Measurements from ENCODE around the gene MFRP. TPM values are rescaled to one million over a fixed set of nuclear protein-coding genes. Genes with fewer than 3 reads are reported as not detected.

The MFRP gene
- total RNA-seq, 2 experiments from 2014 or later, result not detected

- H3K27ac Mint-ChIP-seq, result no peak overlapping the region
- CTCF ChIA-PET, result interaction anchor here (0.6 to 9.0 kb wide), 10 partner anchors 9 to 172 kb away, joined by 3 to 241 read pairs (median 4); partner anchors contain the start of gene USP2
These were observed 15.6 kb upstream of the MFRP start for GRCh38 chr11:119361941-119362725.

DNA sequence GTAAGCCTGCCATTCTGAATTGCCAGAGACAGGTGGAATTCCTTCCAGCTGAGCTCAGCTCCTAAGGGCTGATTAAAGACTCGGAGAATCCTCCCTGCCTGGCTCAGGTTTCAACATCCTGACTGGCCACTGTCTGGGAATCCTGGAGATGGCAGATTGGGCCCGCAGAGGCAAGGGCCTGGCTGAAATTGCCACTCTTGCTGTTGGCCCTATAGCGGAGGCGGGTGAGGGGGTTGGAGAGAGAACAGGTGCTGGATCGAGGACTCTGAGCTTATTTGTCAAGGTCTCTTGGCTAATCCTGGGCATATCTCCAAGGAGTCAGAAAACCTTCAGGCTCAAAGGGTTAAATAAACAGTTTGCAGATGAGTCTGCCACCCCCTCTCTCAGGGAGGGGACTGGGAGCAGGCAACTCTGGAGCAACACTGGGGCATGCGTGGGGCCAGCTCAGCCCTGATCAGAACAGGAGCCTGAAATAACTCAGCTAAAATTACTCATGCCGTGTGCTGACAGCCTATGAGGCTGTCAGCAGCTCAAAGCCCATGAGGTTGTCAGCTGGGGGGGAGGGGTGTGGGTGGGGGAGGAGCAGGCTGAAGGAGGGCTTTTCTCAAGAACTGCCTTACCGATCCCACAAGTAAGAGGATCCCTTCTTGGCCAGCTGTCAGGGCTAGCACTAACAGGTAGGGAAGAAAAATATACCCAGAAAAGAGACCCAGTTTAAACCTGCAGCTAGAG lies 14.7 kb upstream of the MFRP start:
- Mint-ChIP-seq H3K27ac (no peak overlapping the region), H3K4me3 (no peak overlapping the region), H3K9me3 (no peaks in the 10 kb centered on the region), H3K4me1 (ENCODE audit: low read depth) (peaks cover 12% of the 10 kb centered on the region), H3K27me3 (peaks cover 36% of the 10 kb centered on the region), H3K36me3 (ENCODE audit: low read depth) (no peaks in the 10 kb centered on the region)
- DNase-seq, result peak; percentile 56
- intact Hi-C loops (cut with micrococcal nuclease), result no loop called here
- TF ChIP-seq, protein P1, sequence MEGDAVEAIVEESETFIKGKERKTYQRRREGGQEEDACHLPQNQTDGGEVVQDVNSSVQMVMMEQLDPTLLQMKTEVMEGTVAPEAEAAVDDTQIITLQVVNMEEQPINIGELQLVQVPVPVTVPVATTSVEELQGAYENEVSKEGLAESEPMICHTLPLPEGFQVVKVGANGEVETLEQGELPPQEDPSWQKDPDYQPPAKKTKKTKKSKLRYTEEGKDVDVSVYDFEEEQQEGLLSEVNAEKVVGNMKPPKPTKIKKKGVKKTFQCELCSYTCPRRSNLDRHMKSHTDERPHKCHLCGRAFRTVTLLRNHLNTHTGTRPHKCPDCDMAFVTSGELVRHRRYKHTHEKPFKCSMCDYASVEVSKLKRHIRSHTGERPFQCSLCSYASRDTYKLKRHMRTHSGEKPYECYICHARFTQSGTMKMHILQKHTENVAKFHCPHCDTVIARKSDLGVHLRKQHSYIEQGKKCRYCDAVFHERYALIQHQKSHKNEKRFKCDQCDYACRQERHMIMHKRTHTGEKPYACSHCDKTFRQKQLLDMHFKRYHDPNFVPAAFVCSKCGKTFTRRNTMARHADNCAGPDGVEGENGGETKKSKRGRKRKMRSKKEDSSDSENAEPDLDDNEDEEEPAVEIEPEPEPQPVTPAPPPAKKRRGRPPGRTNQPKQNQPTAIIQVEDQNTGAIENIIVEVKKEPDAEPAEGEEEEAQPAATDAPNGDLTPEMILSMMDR (IDR thresholded peaks at IDR 0.05), result no peak
- ATAC-seq, result peak; percentile 68
- POLR2A ChIA-PET, result interaction anchor here (0.7 kb wide), 1 partner anchor 21 kb away, joined by 3 read pairs; no protein-coding TSS in a partner anchor
- CTCF ChIA-PET, result interaction anchor here (0.6 to 9.0 kb wide), 9 partner anchors 8 to 114 kb away, joined by 3 to 241 read pairs (median 4); partner anchors contain the start of gene USP2

More at GRCh38 chr11:119361941-119362725, 15.6 kb upstream of the MFRP start:
- TF ChIP-seq, protein P1 (IDR thresholded peaks at IDR 0.05), result no peak
- H3K27me3 Mint-ChIP-seq, result peaks cover 44% of the 10 kb centered on the region
- ATAC-seq (no peak), DNase-seq (no peak)
- POLR2A ChIA-PET, result interaction anchor here (0.6 to 0.9 kb wide), 2 partner anchors 11 to 14 kb away, joined by 3 to 4 read pairs; no protein-coding TSS in a partner anchor
- intact Hi-C loops (cut with micrococcal nuclease), result no loop called here
- no peak overlapping the region for H3K4me3 Mint-ChIP-seq
- no peaks in the 10 kb centered on the region for H3K36me3 Mint-ChIP-seq (ENCODE audit: low read depth)
- no peaks in the 10 kb centered on the region for H3K9me3 Mint-ChIP-seq
- peaks cover 8% of the 10 kb centered on the region for H3K4me1 Mint-ChIP-seq (ENCODE audit: low read depth)

DNA sequence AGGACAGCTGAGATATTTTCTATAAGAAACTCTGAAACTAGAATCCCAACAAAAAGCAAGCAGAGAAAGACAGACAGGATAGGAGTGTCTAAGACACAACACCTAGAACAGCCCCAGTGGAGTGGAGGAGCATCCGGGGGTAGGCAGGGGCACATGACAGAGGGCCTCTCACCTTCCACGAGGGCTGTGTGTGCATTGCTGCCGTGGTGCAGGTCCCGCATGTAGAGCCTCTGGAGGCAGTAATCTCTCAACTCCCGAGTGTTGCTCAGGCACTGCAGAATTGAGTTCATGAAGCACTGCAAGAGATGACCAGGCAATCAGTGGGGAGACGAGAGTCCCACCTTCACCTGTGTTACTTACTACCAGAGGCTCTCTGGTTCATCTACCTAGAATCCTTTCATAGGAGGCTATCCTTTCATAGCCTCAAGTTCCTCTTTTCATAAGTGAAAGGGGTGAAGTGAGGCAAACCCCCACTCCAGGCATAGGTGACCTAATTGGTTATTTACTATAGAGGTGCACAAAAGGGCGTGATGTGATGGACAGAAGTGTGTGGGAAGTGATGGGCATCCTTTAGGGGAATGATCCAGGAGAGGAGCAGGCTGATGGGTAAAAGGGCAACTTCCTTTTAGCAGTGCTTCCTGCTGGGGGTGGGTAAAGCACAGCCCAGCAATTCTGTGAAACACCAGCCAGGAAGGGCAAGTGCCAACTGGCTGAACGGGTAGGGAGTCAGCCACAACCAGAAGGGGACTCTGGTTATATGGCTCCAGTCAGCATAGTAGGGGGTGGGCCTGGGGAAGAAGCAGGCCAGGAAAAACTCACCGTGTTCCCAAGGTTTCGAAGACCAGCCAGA lies 13.1 kb upstream of the MFRP start:
- TF ChIP-seq, protein P1 (IDR thresholded peaks at IDR 0.05), result no peak
- no peaks in the 10 kb centered on the region for H3K9me3 Mint-ChIP-seq
- intact Hi-C loops (cut with micrococcal nuclease), result no loop called here
- no peak for ATAC-seq
- H3K36me3 Mint-ChIP-seq (ENCODE audit: low read depth), result no peaks in the 10 kb centered on the region
- no peak overlapping the region for H3K4me3 Mint-ChIP-seq
- ChIA-PET CTCF (interaction anchor here (4.8 to 9.0 kb wide), 2 partner anchors 9 to 20 kb away, joined by 55 to 241 read pairs; partner anchors contain the start of gene USP2), POLR2A (interaction anchor here (0.7 kb wide), 1 partner anchor 10 kb away, joined by 3 read pairs; no protein-coding TSS in a partner anchor)
- H3K27ac Mint-ChIP-seq, result no peak overlapping the region
- no peak for DNase-seq
- H3K4me1 Mint-ChIP-seq (ENCODE audit: low read depth), result peaks cover 11% of the 10 kb centered on the region
- H3K27me3 Mint-ChIP-seq, result peaks cover 28% of the 10 kb centered on the region

GRCh38 chr11:119357074-119357473 lies 10.6 kb upstream of the MFRP start:
- intact Hi-C loops (cut with micrococcal nuclease), result loop anchor here (2.0 kb wide), 1 partner anchor 118 kb away; no protein-coding TSS in a partner anchor
- Mint-ChIP-seq H3K27ac (no peak overlapping the region), H3K4me1 (ENCODE audit: low read depth) (peaks cover 8% of the 10 kb centered on the region), H3K36me3 (ENCODE audit: low read depth) (no peaks in the 10 kb centered on the region), H3K27me3 (peaks cover 20% of the 10 kb centered on the region), H3K9me3 (no peaks in the 10 kb centered on the region), H3K4me3 (peak overlapping the region; percentile 31)
- CTCF ChIA-PET, result interaction anchor here (1.0 to 9.0 kb wide), 24 partner anchors 8 to 188 kb away, joined by 3 to 241 read pairs (median 7); partner anchors contain the start of genes C1QTNF5, MFRP, NLRX1 and RNF26
- ATAC-seq, result no peak
- no peak for DNase-seq
- TF ChIP-seq, protein P1 (IDR thresholded peaks at IDR 0.05), result no peak
- POLR2A ChIA-PET, result interaction anchor here (1.6 kb wide), 1 partner anchor 19 kb away, joined by 5 read pairs; no protein-coding TSS in a partner anchor

Data from activated CD8-positive, alpha-beta T cell treated with anti-CD3 and anti-CD28 coated beads for 36 hours (primary cell).